ENCODE measurements around the gene PADI2. TPM values are rescaled to one million over a fixed set of nuclear protein-coding genes. Genes with fewer than 3 reads are reported as not detected.

The PADI2 gene
- total RNA-seq, 1 experiment from 2014 or later: not detected

DNA sequence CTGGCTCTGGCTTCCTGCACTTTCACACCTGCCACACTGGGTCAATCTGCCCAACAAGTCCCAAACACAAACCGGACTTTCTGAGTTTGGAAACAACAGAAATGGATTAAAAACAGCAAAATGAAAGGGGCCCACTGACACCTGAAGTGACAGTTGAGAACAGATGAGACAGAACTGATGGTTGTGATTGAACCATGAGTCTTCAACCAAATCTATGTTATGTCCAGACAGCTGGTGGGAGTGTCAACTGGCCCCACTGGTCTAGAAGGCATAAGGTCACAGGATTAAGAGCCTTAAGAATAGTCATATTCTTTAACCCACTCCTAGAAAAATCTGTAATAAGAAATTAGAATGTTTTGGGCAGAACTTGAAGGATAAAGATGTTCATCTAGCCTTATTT, 94.5 kb downstream of the PADI2 start:
- no peak for DNase-seq (ENCODE audit: low read depth)

- no peak for DNase-seq (ENCODE audit: low read depth)
Observed at GRCh38 chr1:17023573-17023972, 95.7 kb downstream of the PADI2 start.

- no peak for DNase-seq (ENCODE audit: low read depth)
Observed at GRCh38 chr1:17023102-17023501, 96.1 kb downstream of the PADI2 start.

DNA sequence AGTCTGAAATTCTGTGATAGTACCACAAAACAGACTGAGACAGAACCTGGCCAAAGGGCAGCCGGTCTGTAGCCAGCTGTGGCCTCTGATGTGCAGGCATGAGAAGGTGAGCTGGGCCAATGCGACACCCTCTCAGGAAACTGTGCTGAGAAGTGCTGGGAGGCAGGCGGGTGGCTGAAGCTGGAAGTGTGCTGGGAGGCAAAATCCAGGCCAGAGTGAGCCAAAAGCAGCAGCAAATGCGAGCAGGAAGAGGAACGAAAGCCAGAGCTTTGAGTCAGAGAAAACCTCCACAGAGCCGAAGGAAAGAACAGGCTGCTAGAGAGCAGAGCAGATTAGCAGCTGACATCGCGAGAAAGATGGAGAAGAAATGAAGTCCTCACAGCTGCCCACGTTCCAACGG, 97.4 kb downstream of the PADI2 start:
- no peak for DNase-seq (ENCODE audit: low read depth)

DNA sequence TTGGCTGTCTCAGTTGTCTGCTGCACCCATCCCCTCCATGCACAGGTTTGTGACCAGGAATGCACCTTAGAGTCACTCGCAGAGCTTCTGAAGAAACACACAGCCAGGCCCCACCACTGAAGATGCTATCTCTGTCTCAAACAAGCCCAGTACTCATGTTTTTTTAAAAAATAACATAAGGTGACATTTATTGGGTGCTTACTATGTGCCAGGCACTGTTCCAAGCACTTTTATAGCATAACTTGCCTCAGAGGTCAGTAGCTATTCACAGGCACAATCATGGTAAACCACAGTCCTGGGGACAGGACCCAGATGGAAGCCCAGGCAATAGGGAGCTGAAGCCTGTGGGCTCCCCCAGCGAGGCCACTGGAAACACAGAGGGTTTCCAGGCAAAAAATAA, 98.7 kb downstream of the PADI2 start:
- DNase-seq (ENCODE audit: low read depth): no peak

- no peak for DNase-seq (ENCODE audit: low read depth)
Observed at GRCh38 chr1:17018849-17019248, 100.4 kb downstream of the PADI2 start.

DNA sequence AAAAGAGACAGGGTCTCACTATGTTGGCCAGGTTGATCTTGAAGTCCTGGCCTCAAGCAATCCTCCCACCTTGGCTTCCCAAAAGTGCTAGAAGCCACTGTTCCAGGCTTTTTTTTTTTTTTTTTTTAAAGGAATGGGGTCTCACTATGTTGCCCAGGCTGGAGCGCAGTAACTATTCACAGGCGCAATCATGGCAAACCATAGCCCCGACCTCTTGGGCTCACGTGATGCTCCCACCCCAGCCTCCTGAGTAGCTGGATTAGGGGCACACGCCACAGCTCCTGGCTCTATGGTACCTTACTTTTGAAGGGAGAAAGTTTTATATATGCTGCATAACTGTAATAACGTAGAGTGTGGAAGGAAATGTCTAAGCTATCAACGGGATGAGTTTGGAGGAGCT, 101.8 kb downstream of the PADI2 start:
- DNase-seq (ENCODE audit: low read depth): no peak

Other genes starting within 250 kb of the PADI2 start
- gene RNU1-2, start 223.5 kb downstream of the PADI2 start, total RNA-seq (2014; rRNA removed; shearing (Covaris generic)): under 0.01 TPM in 1 of 2 replicates, not detected in the other
- gene CROCC, start 197.5 kb downstream of the PADI2 start, total RNA-seq (2014; rRNA removed; shearing (Covaris generic)): 13.2 and 14.3 TPM in 2 replicates
- gene MFAP2, start 138.8 kb downstream of the PADI2 start, total RNA-seq (2014; rRNA removed; shearing (Covaris generic)): not detected in 2 replicates
- 34.8 and 46.9 TPM in 2 replicates for gene ATP13A2, start 107.5 kb downstream of the PADI2 start, total RNA-seq (2014; rRNA removed; shearing (Covaris generic))
- 292 and 299 TPM in 2 replicates for gene SDHB, start 65.4 kb downstream of the PADI2 start, total RNA-seq (2014; rRNA removed; shearing (Covaris generic))
- gene PADI1, start 85.7 kb upstream of the PADI2 start, total RNA-seq (2014; rRNA removed; shearing (Covaris generic)): 0.47 and 0.66 TPM in 2 replicates
- gene PADI3, start 129.6 kb upstream of the PADI2 start, total RNA-seq (2014; rRNA removed; shearing (Covaris generic)): 0.39 and 0.57 TPM in 2 replicates
- 0.05 and 0.13 TPM in 2 replicates for gene PADI4, start 188.7 kb upstream of the PADI2 start, total RNA-seq (2014; rRNA removed; shearing (Covaris generic))